SK-N-DZ (cell line): ENCODE measurements around the gene DPYSL5.

Source experiments
- DNase-seq: peaks from one replicate; pipeline ENCODE4 v3.0.0-alpha.2; 2015; ENCODE audit warnings: low spot score

Gene DPYSL5

GRCh38 chr2:26988058-26988860 lies 140.3 kb downstream of the DPYSL5 start:
- no peak for DNase-seq

GRCh38 chr2:26989156-26989555 lies 141.2 kb downstream of the DPYSL5 start:
- DNase-seq, result no peak

- no peak for DNase-seq
Measured at GRCh38 chr2:26991717-26992116, 143.8 kb downstream of the DPYSL5 start.

GRCh38 chr2:26993768-26994167 lies 145.8 kb downstream of the DPYSL5 start:
- DNase-seq, result no peak

- DNase-seq, result no peak
Measured at GRCh38 chr2:26994983-26995382, 147.1 kb downstream of the DPYSL5 start.

- no peak for DNase-seq
Measured at GRCh38 chr2:26997394-26997793, 149.5 kb downstream of the DPYSL5 start.

GRCh38 chr2:26998323-26998722 lies 150.4 kb downstream of the DPYSL5 start:
- no peak for DNase-seq
